ENCODE results near the gene CFDP1.

- TF ChIP-seq POLR2A (IDR thresholded peaks at IDR 0.05) = no peak
- no peak for TF ChIP-seq CTCF (IDR thresholded peaks at IDR 0.05)
These were observed 150.6 kb downstream of the CFDP1 start for GRCh38 chr16:75282466-75283281.
